Thyroid gland (tissue), 4 donors: Measurements from ENCODE around the gene TTI1. TPM values are rescaled to one million over a fixed set of nuclear protein-coding genes. Genes with fewer than 3 reads are reported as not detected.
"Not testable (repeated sequence)": the region's sequence is repeated elsewhere in the genome, so short reads cannot be mapped to it uniquely, and the experiment has no call there.

Source experiments
- DNase-seq, 2 donors: peaks; one replicate each; pipeline ENCODE4 v3.0.0-alpha.2; 2019
- H3K27ac ChIP-seq, 3 donors: fragments of 200-600 bp; sonication (generic); 1 replicate in 2 of 3; 2 replicates in 1 of 3; pipeline ENCODE4 v1.5.1; 2016 to 2019; ENCODE audit warnings: mild to moderate bottlenecking in 1 of 3, moderate library complexity in 1 of 3
- H3K27me3 ChIP-seq: fragments of 200-600 bp; sonication (generic); one replicate; pipeline ENCODE4 v1.5.1; 2019
- H3K36me3 ChIP-seq, 2 donors: fragments of 200-600 bp; sonication (generic); one replicate each; pipeline ENCODE4 v1.5.1; 2016 to 2019
- H3K4me1 ChIP-seq, 2 donors: fragments of 200-600 bp; sonication (generic); one replicate each; pipeline ENCODE4 v1.5.1; 2017 to 2019
- H3K4me3 ChIP-seq, 3 donors: fragments of 200-600 bp; sonication (generic); replicated peaks in 1 of 3; 1 replicate in 2 of 3; 2 replicates in 1 of 3; pipeline ENCODE4 v1.5.1; 2016; ENCODE audit warnings: mild to moderate bottlenecking in 1 of 3
- H3K9me3 ChIP-seq: fragments of 200-600 bp; sonication (generic); one replicate; pipeline ENCODE4 v1.5.1; 2017
- CTCF ChIP-seq, 6 experiments: fragments of 200-600 bp in 3 of 6; fragments of 450-650 bp in 3 of 6; sonication (generic) in 3 of 6; IDR thresholded peaks; one replicate each; pipeline ENCODE4 v1.5.1; 2016 to 2019; ENCODE audit warnings: antibody characterized with exemption in 6 of 6, mild to moderate bottlenecking in 2 of 6, inconsistent platforms in 1 of 6, moderate library complexity in 1 of 6
- POLR2A ChIP-seq, 2 donors: fragments of 450-650 bp; IDR thresholded peaks; one replicate each; pipeline ENCODE4 v1.6.1; 2017; ENCODE audit warnings: antibody characterized with exemption in 2 of 2, mild to moderate bottlenecking in 2 of 2, moderate library complexity in 1 of 2
- WGBS, 2 donors: methylation state at CpG; one replicate each; pipeline ENCODE4 v1.1.5; 2017; 5-methylcytosine and 5-hydroxymethylcytosine counted together
- intact Hi-C: fragments of 100-400 bp; cut with DNase I; formaldehyde crosslinking; loops from one replicate; pipeline ENCODE4 v1.15.1; 2023
- total RNA-seq, 4 donors: library from RNA; depleted of rRNA; stranded (reverse); fragments of >200 nt; gene quantifications; one replicate each; pipeline ENCODE4 v1.2.3, GENCODE V29; 2016

Gene TTI1
- total RNA-seq, 4 donors from 2014 or later: 23.0 to 45.0 (median 30.1) TPM

GRCh38 chr20:37969949-37970855, 63.1 kb downstream of the TTI1 start:
- WGBS, 2 donors: 75 to 79% methylated on average over 7 of the region's 7 CpGs
- TF ChIP-seq POLR2A (IDR thresholded peaks at IDR 0.05) (no peak), CTCF (IDR thresholded peaks at IDR 0.05) (no peak)

GRCh38 chr20:37968841-37969401, 64.3 kb downstream of the TTI1 start:
- Histone ChIP-seq H3K4me1 (peaks cover 0 to 7% of the 10 kb centered on the region in 2 donors), H3K27me3 (no peaks in the 10 kb centered on the region), H3K36me3 (no peaks in the 10 kb centered on the region), H3K9me3 (no peaks in the 10 kb centered on the region), H3K27ac (no peak overlapping the region), H3K4me3 (no peak overlapping the region)
- WGBS, 2 donors: 44 to 55% methylated on average over 6 of the region's 6 CpGs
- no peak for DNase-seq
- intact Hi-C loops: no loop called here
- TF ChIP-seq CTCF (IDR thresholded peaks at IDR 0.05) (no peak), POLR2A (IDR thresholded peaks at IDR 0.05) (no peak)

More at GRCh38 chr20:37969949-37970855, 63.1 kb downstream of the TTI1 start:
- DNase-seq: no peak
- peaks cover 0 to 7% of the 10 kb centered on the region in 2 donors for H3K4me1 ChIP-seq
- H3K27ac ChIP-seq: no peak overlapping the region
- no peak overlapping the region for H3K4me3 ChIP-seq
- intact Hi-C loops: no loop called here
- no peaks in the 10 kb centered on the region for H3K9me3 ChIP-seq
- no peaks in the 10 kb centered on the region for H3K27me3 ChIP-seq
- H3K36me3 ChIP-seq: no peaks in the 10 kb centered on the region

- DNase-seq, H3K4me1 ChIP-seq, intact Hi-C loops, H3K9me3 ChIP-seq, H3K36me3 ChIP-seq, H3K27ac ChIP-seq, H3K4me3 ChIP-seq, H3K27me3 ChIP-seq: not testable (repeated sequence)
- 97 to 100% methylated on average over 2 of the region's 2 CpGs for WGBS, 2 donors
Measured at GRCh38 chr20:37963483-37963882, 69.8 kb downstream of the TTI1 start.

- Histone ChIP-seq H3K27me3 (no peaks in the 10 kb centered on the region), H3K9me3 (no peaks in the 10 kb centered on the region), H3K4me1 (no peaks in the 10 kb centered on the region), H3K4me3 (no peak overlapping the region), H3K27ac (no peak overlapping the region), H3K36me3 (no peaks in the 10 kb centered on the region)
- WGBS, 2 donors: 94 to 95% methylated on average over 1 of the region's 1 CpG
- intact Hi-C loops: no loop called here
- DNase-seq: no peak
- TF ChIP-seq POLR2A (IDR thresholded peaks at IDR 0.05) (no peak), CTCF (IDR thresholded peaks at IDR 0.05) (no peak)
Measured at GRCh38 chr20:37961066-37961465, 72.2 kb downstream of the TTI1 start.

GRCh38 chr20:37958856-37959520, 74.3 kb downstream of the TTI1 start:
- Histone ChIP-seq H3K27ac (no peak overlapping the region), H3K4me3 (no peak overlapping the region), H3K27me3 (no peaks in the 10 kb centered on the region), H3K9me3 (no peaks in the 10 kb centered on the region), H3K36me3 (no peaks in the 10 kb centered on the region), H3K4me1 (no peaks in the 10 kb centered on the region)
- intact Hi-C loops: no loop called here
- DNase-seq: no peak
- no peak for TF ChIP-seq CTCF (IDR thresholded peaks at IDR 0.05)
- TF ChIP-seq POLR2A (IDR thresholded peaks at IDR 0.05): no peak
- WGBS, 2 donors: 73 to 77% methylated on average over 2 of the region's 2 CpGs
